A549 (cell line): ENCODE data around the gene GNB1L. TPM values are rescaled to one million over a fixed set of nuclear protein-coding genes. Genes with fewer than 3 reads are reported as not detected.

Experiments used
- ATAC-seq, 2 experiments: fragments of 200-7000 bp in 1 of 2; fragments of >200 bp in 1 of 2; cut with Nextera tagmentation in 1 of 2; cut with Tn5 transposase in 1 of 2; 3 replicates each; pipeline versions ENCODE4 v1.8.0 to v1.9.1; 2018 to 2020; ENCODE audit warnings: mild to moderate bottlenecking in 1 of 2, moderate library complexity in 1 of 2
- CTCF ChIA-PET: fragments of 300-600 bp; sonication (Branson Sonifier 250); formaldehyde crosslinking; extraction: SDS; loops from one replicate; lab custom pipeline; 2021; ENCODE audit warnings: antibody characterized with exemption, inconsistent platforms; lab: Yijun Ruan, JAX
- POLR2A ChIA-PET: fragments of 350-600 bp; formaldehyde crosslinking; extraction: SDS; loops from one replicate; lab custom pipeline; 2021; ENCODE audit warnings: antibody characterized with exemption, inconsistent platforms; lab: Yijun Ruan, JAX
- DNase-seq, 2 experiments: peaks; one replicate each; pipeline versions ENCODE4 v3.0.0 to v3.0.0-alpha.2; 2011 to 2016; ENCODE audit warnings: low read depth in 1 of 2, low spot score in 1 of 2
- FAIRE-seq: peaks from 2 replicates; lab custom pipeline; 2011; peaks lifted over from hg19 to GRCh38; lab: Jason Lieb, UNC
- H3K27ac ChIP-seq, 2 experiments: fragments of >200 bp; sonication (Bioruptor Twin); formaldehyde crosslinking; 3 replicates each; pipeline ENCODE4 v1.5.1; 2016 to 2017
- H3K4me1 ChIP-seq: fragments of >200 bp; sonication (Bioruptor Twin); formaldehyde crosslinking; 3 replicates; pipeline ENCODE4 v1.6.1; 2016
- H3K4me2 ChIP-seq: fragments of >200 bp; sonication (Bioruptor Twin); formaldehyde crosslinking; 3 replicates; pipeline ENCODE4 v1.6.1; 2016
- H3K4me3 ChIP-seq: fragments of >200 bp; sonication (Bioruptor Twin); formaldehyde crosslinking; 3 replicates; pipeline ENCODE4 v1.5.1; 2016
- H3K9me3 ChIP-seq: fragments of >200 bp; sonication (Bioruptor Twin); formaldehyde crosslinking; 3 replicates; pipeline ENCODE4 v1.6.1; 2016
- CBX8 ChIP-seq: fragments of 200-600 bp; sonication (generic); IDR thresholded peaks from 2 replicates; pipeline ENCODE4 v1.6.1; 2016
- CEBPB ChIP-seq, 2 experiments: fragments of >200 bp in 1 of 2; sonication (Bioruptor Twin) in 1 of 2; formaldehyde crosslinking in 1 of 2; IDR thresholded peaks; 2 replicates each; pipeline ENCODE4 v1.6.1; 2012 to 2016
- CHD4 ChIP-seq: fragments of 200-600 bp; sonication (generic); IDR thresholded peaks from 2 replicates; pipeline ENCODE4 v1.6.1; 2016; ENCODE audit warnings: antibody characterized with exemption, mild to moderate bottlenecking, borderline replicate concordance
- GATA3 ChIP-seq: IDR thresholded peaks from 2 replicates; pipeline ENCODE4 v1.6.1; 2012; ENCODE audit warnings: borderline replicate concordance
- HDAC2 ChIP-seq: fragments of 200-600 bp; sonication (generic); IDR thresholded peaks from 2 replicates; pipeline ENCODE4 v1.6.1; 2016
- HOXA7 ChIP-seq: fragments of 250-450 bp; sonication (Bioruptor Pico); IDR thresholded peaks from 2 replicates; pipeline ENCODE4 v1.5.0; 2020; ENCODE audit warnings: mild to moderate bottlenecking, moderate library complexity
- HOXB13 ChIP-seq: fragments of 250-450 bp; sonication (Bioruptor Pico); IDR thresholded peaks from 2 replicates; pipeline ENCODE4 v1.5.0; 2020; ENCODE audit warnings: low read depth, mild to moderate bottlenecking, moderate library complexity
- KDM1A ChIP-seq: fragments of 200-600 bp; sonication (generic); IDR thresholded peaks from 2 replicates; pipeline ENCODE4 v1.6.1; 2016; ENCODE audit warnings: low read depth, mild to moderate bottlenecking
- NFE2L2 ChIP-seq: fragments of 150-350 bp; conservative IDR thresholded peaks from 2 replicates; pipeline ENCODE4 v1.6.1; 2014; ENCODE audit warnings: low read length
- NPAS2 ChIP-seq: fragments of 250-450 bp; sonication (Bioruptor Pico); IDR thresholded peaks from 2 replicates; pipeline ENCODE4 v1.8.0; 2022; ENCODE audit warnings: mild to moderate bottlenecking, moderate library complexity, borderline replicate concordance
- PHF8 ChIP-seq: fragments of 200-600 bp; sonication (generic); IDR thresholded peaks from 2 replicates; pipeline ENCODE4 v1.6.1; 2016; ENCODE audit warnings: low read depth, mild to moderate bottlenecking, antibody characterized with exemption, moderate library complexity, borderline replicate concordance
- POLR2A ChIP-seq: IDR thresholded peaks from 2 replicates; pipeline ENCODE4 v1.6.1; 2012; ENCODE audit warnings: mild to moderate bottlenecking, low read length
- POLR2AphosphoS2 ChIP-seq: conservative IDR thresholded peaks from 2 replicates; pipeline ENCODE4 v1.6.1; 2012; ENCODE audit warnings: low read length, improper control_type of control experiment, inconsistent platforms
- RARB ChIP-seq: fragments of 250-450 bp; sonication (Bioruptor Pico); IDR thresholded peaks from 2 replicates; pipeline ENCODE4 v1.8.0; 2021; ENCODE audit warnings: mild to moderate bottlenecking, moderate library complexity
- RCOR1 ChIP-seq: fragments of 150-350 bp; IDR thresholded peaks from 2 replicates; pipeline ENCODE4 v1.6.1; 2014; ENCODE audit warnings: antibody characterized with exemption, low read length, low read depth
- SMC3 ChIP-seq: fragments of >200 bp; sonication (Bioruptor Twin); formaldehyde crosslinking; IDR thresholded peaks from 3 replicates; pipeline ENCODE4 v1.6.1; 2018; ENCODE audit warnings: inconsistent platforms
- ZC3H11A ChIP-seq: fragments of 450-650 bp; IDR thresholded peaks from 2 replicates; pipeline ENCODE4 v1.6.1; 2014; ENCODE audit warnings: antibody characterized with exemption, mild to moderate bottlenecking
- ZFP36 ChIP-seq: fragments of 450-650 bp; IDR thresholded peaks from 2 replicates; pipeline ENCODE4 v1.6.1; 2014; ENCODE audit warnings: borderline replicate concordance; ENCODE audit not compliant: partially characterized antibody
- WGBS: methylation state at CpG from one replicate; pipeline ENCODE4 v1.1.6; 2017; ENCODE audit errors: missing lambda C conversion rate; 5-methylcytosine and 5-hydroxymethylcytosine counted together
- polyA plus RNA-seq, 4 experiments: library from polyadenylated mRNA; depleted of rRNA in 3 of 4; stranded (reverse); fragments of >200 nt; fragmentation: RNase III in 1 of 4; extraction: RNeasy Plus Mini Kit Qiagen cat#74134 plus additional on column Dnase treatment in 1 of 4; gene quantifications; 2 replicates in 3 of 4; 3 replicates in 1 of 4; pipeline ENCODE4 v1.2.3, GENCODE V29; 2011 to 2017
- TF ChIP-seq, protein P1 (sequence below): IDR thresholded peaks from 2 replicates; pipeline ENCODE4 v1.6.1; 2012
- TF ChIP-seq, protein P2 (sequence below): IDR thresholded peaks from 2 replicates; pipeline ENCODE4 v1.6.1; 2012; ENCODE audit warnings: low read depth, borderline replicate concordance
- TF ChIP-seq, protein P3 (sequence below): fragments of >200 bp; sonication (Bioruptor Twin); formaldehyde crosslinking; IDR thresholded peaks from 3 replicates; pipeline ENCODE4 v1.5.1; 2016
- TF ChIP-seq, protein P4 (sequence below): IDR thresholded peaks from 2 replicates; pipeline ENCODE4 v1.6.1; 2012
- TF ChIP-seq, protein P5 (sequence below): fragments of 150-350 bp; IDR thresholded peaks from 2 replicates; pipeline ENCODE4 v1.6.1; 2014; ENCODE audit warnings: low read depth, mild to moderate bottlenecking, low read length

The GNB1L gene
- polyA plus RNA-seq, 2 of the 4 experiments (the other 2 are of a cell fraction) = 1.8 to 10.3 TPM

DNA sequence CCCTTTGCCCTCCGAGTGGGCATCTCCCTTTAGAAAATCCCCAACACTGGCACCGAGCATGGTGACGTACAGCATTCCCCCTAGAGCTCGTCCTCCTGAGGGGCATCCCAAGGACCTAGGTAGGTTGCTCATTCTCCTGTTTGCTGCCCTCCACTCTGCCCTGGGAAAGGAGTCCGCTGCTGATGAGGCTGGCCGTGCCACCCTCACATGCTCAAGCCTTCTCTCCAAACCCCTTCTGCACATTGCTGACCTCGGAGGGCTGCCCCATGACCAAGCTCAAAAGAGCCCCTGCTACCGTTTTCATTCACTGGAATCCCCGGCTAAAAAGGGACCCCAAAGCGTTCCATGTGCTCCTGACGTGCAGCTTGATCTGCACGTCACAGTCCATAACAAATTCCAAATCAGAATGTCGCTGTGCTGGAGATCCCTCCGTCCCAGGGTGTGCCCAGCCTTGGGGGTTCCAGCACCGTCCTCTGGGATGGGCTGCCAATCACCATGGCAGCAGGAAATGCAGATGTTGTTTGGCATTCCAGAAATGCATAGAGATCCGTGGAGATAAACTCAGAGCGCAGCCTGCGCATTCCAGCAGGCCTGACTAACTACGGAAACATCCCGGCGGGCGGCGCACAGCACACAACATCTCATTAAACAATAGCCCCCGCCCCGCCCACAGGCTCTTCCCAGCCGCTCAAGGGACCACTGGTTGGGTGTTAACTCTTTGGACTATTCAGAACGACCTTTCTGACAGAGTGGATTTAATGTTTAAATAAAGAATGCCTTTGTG lies 26.3 kb upstream of the GNB1L start (continued):
- TF ChIP-seq POLR2AphosphoS2 (no peak), ZC3H11A (no peak), HDAC2 (no peak), GATA3 (peak; percentile 99), SMC3 (0 out of 3 replicates have a peak, but pooled peaks have one; percentile 10), CHD4 (no peak), KDM1A (no peak)
- TF ChIP-seq, protein P1, sequence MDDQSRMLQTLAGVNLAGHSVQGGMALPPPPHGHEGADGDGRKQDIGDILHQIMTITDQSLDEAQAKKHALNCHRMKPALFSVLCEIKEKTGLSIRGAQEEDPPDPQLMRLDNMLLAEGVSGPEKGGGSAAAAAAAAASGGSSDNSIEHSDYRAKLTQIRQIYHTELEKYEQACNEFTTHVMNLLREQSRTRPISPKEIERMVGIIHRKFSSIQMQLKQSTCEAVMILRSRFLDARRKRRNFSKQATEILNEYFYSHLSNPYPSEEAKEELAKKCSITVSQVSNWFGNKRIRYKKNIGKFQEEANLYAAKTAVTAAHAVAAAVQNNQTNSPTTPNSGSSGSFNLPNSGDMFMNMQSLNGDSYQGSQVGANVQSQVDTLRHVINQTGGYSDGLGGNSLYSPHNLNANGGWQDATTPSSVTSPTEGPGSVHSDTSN = peak; percentile 63; the same call in 1 of the 2 replicates
- TF ChIP-seq, protein P2, sequence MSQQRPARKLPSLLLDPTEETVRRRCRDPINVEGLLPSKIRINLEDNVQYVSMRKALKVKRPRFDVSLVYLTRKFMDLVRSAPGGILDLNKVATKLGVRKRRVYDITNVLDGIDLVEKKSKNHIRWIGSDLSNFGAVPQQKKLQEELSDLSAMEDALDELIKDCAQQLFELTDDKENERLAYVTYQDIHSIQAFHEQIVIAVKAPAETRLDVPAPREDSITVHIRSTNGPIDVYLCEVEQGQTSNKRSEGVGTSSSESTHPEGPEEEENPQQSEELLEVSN = peak; percentile 25; the same call in 1 of the 2 replicates

DNA sequence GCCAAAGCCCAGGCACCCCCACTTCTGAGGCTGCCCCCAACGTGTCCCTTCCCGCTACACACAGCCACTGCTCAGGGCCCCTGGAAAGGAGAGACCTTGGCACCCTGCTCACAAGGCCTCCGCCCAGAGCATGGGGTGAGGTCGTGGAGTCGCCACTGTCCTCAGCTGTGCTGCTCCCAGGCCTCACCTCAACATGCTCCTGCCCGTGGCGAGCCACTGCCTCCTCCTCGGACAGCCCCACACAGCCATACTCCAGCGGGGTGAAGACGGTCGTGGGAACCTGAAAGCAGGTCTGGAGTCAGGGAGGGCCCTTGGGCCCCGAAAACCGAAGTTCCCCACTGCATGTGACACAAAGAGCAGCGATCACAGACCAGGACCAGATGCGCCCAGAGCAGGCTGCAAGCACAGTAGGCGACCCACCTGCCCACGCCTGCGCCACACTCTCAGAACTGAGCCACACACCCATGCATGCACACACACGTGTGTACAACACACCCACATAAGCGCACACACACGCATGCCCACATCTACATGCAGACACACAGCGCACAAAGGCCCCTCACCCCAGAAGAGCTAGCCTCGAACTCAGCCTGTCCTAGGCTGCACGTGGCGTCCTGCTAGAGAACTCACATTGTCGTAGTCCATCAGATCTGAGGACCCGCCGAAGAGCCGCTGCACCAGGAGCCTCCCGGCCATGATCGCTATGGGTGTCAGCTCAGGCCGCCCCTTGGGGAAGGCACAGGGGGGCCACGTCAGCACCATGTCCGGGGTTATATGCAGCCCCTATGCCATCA lies 25.5 kb upstream of the GNB1L start:
- Histone ChIP-seq H3K4me3 (peak overlapping the region; percentile 36), H3K27ac (peak overlapping the region; percentile 92 to 94)
- CTCF ChIA-PET = interaction anchor here (1.2 to 2.4 kb wide), 5 partner anchors 12 to 149 kb away, joined by 3 to 12 read pairs (median 8); no protein-coding TSS in a partner anchor

DNA sequence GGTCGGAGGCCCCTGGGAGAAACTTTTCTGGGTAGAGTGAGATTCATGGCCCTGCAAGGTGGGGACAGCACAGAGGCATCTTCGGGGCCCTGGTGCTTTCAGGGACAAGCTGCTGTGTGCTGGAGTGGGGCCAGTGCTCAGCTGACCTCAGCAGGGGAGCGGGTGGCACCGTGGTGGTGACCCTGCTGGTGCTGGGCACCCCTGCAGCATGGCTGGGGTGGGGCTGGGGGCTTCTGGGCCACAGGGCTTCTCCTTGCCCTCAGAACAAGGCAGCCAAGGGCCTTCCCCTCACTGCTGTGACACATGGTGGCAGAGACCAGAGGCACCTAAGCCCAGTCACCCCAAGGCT lies 24.9 kb upstream of the GNB1L start:
- FAIRE-seq = no peak
- peaks cover 79% of the 10 kb centered on the region for H3K4me1 ChIP-seq
- no peak for ATAC-seq
- no peaks in the 10 kb centered on the region for H3K9me3 ChIP-seq
- peak overlapping the region; percentile 92 to 94 for H3K27ac ChIP-seq
- no peak for DNase-seq
- 0 out of 3 replicates have a peak overlapping the region, but pooled peaks have one; percentile 36 for H3K4me3 ChIP-seq
- POLR2A ChIA-PET = no interaction called here
- TF ChIP-seq HDAC2 = no peak
- TF ChIP-seq, protein P3, sequence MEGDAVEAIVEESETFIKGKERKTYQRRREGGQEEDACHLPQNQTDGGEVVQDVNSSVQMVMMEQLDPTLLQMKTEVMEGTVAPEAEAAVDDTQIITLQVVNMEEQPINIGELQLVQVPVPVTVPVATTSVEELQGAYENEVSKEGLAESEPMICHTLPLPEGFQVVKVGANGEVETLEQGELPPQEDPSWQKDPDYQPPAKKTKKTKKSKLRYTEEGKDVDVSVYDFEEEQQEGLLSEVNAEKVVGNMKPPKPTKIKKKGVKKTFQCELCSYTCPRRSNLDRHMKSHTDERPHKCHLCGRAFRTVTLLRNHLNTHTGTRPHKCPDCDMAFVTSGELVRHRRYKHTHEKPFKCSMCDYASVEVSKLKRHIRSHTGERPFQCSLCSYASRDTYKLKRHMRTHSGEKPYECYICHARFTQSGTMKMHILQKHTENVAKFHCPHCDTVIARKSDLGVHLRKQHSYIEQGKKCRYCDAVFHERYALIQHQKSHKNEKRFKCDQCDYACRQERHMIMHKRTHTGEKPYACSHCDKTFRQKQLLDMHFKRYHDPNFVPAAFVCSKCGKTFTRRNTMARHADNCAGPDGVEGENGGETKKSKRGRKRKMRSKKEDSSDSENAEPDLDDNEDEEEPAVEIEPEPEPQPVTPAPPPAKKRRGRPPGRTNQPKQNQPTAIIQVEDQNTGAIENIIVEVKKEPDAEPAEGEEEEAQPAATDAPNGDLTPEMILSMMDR = no peak
- TF ChIP-seq, all 56 proteins: peak for 0
- H3K4me2 ChIP-seq = peak overlapping the region; percentile 95
- CTCF ChIA-PET = interaction anchor here (1.6 kb wide), 1 partner anchor 14 kb away, joined by 4 read pairs; no protein-coding TSS in a partner anchor
- WGBS = 70% methylated on average over 3 of the region's 4 CpGs

More for the DNA sequence above, 25.5 kb upstream of the GNB1L start:
- Histone ChIP-seq H3K4me2 (peak overlapping the region; percentile 95), H3K9me3 (no peaks in the 10 kb centered on the region), H3K4me1 (peaks cover 78% of the 10 kb centered on the region)
- DNase-seq (no peak), FAIRE-seq (no peak), ATAC-seq (no peak)
- TF ChIP-seq SMC3 (no peak), HOXB13 (CRISPR knock-in tag) (no peak), KDM1A (no peak), PHF8 (no peak), RCOR1 (no peak), RARB (CRISPR knock-in tag) (no peak), NFE2L2 (no peak), NPAS2 (CRISPR knock-in tag) (no peak), HOXA7 (CRISPR knock-in tag) (no peak), CEBPB (IDR thresholded peaks at IDR 0.05) (no peak), ZFP36 (no peak), CBX8 (no peak), POLR2A (no peak)
- TF ChIP-seq, protein P4, sequence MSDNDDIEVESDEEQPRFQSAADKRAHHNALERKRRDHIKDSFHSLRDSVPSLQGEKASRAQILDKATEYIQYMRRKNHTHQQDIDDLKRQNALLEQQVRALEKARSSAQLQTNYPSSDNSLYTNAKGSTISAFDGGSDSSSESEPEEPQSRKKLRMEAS = no peak
- TF ChIP-seq, protein P5, sequence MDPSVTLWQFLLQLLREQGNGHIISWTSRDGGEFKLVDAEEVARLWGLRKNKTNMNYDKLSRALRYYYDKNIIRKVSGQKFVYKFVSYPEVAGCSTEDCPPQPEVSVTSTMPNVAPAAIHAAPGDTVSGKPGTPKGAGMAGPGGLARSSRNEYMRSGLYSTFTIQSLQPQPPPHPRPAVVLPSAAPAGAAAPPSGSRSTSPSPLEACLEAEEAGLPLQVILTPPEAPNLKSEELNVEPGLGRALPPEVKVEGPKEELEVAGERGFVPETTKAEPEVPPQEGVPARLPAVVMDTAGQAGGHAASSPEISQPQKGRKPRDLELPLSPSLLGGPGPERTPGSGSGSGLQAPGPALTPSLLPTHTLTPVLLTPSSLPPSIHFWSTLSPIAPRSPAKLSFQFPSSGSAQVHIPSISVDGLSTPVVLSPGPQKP = no peak
- whole genome bisulfite sequencing = 93% methylated on average over 19 of the region's 34 CpGs
- POLR2A ChIA-PET = interaction anchor here (0.6 to 1.9 kb wide), 3 partner anchors 24 to 111 kb away, joined by 3 to 6 read pairs (median 3); no protein-coding TSS in a partner anchor
